ENCODE measurements around the gene TPTE.

DNA sequence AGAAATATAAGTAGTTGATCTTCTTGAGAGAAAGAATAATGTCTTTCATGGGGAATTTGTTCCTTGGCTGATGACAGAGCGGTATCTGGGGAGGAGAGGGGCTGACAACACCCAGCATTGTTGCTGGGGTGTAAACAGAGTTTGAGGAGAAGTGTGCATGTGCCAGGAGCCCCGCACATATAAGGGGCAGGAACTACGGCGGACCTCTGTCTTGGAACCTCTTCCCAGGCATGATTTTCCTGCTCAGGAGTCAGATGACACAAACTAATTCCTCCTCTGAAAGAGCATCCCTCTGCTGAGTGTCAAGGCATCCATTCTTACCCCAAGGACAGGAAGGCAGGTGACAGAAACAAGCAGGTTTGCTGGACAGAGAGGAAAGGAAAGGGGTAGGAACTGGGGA lies 119.1 kb downstream of the TPTE start:
- TF ChIP-seq, protein P1, sequence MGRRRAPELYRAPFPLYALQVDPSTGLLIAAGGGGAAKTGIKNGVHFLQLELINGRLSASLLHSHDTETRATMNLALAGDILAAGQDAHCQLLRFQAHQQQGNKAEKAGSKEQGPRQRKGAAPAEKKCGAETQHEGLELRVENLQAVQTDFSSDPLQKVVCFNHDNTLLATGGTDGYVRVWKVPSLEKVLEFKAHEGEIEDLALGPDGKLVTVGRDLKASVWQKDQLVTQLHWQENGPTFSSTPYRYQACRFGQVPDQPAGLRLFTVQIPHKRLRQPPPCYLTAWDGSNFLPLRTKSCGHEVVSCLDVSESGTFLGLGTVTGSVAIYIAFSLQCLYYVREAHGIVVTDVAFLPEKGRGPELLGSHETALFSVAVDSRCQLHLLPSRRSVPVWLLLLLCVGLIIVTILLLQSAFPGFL (CRISPR knock-in tag; IDR thresholded peaks at IDR 0.05; ENCODE audit: borderline replicate concordance) = no peak
- TF ChIP-seq, protein P2, sequence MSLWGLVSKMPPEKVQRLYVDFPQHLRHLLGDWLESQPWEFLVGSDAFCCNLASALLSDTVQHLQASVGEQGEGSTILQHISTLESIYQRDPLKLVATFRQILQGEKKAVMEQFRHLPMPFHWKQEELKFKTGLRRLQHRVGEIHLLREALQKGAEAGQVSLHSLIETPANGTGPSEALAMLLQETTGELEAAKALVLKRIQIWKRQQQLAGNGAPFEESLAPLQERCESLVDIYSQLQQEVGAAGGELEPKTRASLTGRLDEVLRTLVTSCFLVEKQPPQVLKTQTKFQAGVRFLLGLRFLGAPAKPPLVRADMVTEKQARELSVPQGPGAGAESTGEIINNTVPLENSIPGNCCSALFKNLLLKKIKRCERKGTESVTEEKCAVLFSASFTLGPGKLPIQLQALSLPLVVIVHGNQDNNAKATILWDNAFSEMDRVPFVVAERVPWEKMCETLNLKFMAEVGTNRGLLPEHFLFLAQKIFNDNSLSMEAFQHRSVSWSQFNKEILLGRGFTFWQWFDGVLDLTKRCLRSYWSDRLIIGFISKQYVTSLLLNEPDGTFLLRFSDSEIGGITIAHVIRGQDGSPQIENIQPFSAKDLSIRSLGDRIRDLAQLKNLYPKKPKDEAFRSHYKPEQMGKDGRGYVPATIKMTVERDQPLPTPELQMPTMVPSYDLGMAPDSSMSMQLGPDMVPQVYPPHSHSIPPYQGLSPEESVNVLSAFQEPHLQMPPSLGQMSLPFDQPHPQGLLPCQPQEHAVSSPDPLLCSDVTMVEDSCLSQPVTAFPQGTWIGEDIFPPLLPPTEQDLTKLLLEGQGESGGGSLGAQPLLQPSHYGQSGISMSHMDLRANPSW (CRISPR knock-in tag; conservative IDR thresholded peaks at IDR 0.05; ENCODE audit: low read depth) = no peak
- TF ChIP-seq, protein P3, sequence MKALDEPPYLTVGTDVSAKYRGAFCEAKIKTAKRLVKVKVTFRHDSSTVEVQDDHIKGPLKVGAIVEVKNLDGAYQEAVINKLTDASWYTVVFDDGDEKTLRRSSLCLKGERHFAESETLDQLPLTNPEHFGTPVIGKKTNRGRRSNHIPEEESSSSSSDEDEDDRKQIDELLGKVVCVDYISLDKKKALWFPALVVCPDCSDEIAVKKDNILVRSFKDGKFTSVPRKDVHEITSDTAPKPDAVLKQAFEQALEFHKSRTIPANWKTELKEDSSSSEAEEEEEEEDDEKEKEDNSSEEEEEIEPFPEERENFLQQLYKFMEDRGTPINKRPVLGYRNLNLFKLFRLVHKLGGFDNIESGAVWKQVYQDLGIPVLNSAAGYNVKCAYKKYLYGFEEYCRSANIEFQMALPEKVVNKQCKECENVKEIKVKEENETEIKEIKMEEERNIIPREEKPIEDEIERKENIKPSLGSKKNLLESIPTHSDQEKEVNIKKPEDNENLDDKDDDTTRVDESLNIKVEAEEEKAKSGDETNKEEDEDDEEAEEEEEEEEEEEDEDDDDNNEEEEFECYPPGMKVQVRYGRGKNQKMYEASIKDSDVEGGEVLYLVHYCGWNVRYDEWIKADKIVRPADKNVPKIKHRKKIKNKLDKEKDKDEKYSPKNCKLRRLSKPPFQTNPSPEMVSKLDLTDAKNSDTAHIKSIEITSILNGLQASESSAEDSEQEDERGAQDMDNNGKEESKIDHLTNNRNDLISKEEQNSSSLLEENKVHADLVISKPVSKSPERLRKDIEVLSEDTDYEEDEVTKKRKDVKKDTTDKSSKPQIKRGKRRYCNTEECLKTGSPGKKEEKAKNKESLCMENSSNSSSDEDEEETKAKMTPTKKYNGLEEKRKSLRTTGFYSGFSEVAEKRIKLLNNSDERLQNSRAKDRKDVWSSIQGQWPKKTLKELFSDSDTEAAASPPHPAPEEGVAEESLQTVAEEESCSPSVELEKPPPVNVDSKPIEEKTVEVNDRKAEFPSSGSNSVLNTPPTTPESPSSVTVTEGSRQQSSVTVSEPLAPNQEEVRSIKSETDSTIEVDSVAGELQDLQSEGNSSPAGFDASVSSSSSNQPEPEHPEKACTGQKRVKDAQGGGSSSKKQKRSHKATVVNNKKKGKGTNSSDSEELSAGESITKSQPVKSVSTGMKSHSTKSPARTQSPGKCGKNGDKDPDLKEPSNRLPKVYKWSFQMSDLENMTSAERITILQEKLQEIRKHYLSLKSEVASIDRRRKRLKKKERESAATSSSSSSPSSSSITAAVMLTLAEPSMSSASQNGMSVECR (CRISPR knock-in tag; IDR thresholded peaks at IDR 0.05; ENCODE audit: borderline replicate concordance) = no peak
- TF ChIP-seq, protein P4, sequence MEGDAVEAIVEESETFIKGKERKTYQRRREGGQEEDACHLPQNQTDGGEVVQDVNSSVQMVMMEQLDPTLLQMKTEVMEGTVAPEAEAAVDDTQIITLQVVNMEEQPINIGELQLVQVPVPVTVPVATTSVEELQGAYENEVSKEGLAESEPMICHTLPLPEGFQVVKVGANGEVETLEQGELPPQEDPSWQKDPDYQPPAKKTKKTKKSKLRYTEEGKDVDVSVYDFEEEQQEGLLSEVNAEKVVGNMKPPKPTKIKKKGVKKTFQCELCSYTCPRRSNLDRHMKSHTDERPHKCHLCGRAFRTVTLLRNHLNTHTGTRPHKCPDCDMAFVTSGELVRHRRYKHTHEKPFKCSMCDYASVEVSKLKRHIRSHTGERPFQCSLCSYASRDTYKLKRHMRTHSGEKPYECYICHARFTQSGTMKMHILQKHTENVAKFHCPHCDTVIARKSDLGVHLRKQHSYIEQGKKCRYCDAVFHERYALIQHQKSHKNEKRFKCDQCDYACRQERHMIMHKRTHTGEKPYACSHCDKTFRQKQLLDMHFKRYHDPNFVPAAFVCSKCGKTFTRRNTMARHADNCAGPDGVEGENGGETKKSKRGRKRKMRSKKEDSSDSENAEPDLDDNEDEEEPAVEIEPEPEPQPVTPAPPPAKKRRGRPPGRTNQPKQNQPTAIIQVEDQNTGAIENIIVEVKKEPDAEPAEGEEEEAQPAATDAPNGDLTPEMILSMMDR (IDR thresholded peaks at IDR 0.05) = no peak

Measured in WTC11 (cell line).